A549 (cell line): ENCODE data around the gene BPNT1.

ENCODE experiments used
- CEBPB ChIP-seq, 2 experiments: fragments of >200 bp in 1 of 2; sonication (Bioruptor Twin) in 1 of 2; formaldehyde crosslinking in 1 of 2; IDR thresholded peaks; 2 replicates each; pipeline ENCODE4 v1.6.1; 2012 to 2016
- CTCF ChIP-seq: fragments of >200 bp; sonication (Bioruptor Twin); formaldehyde crosslinking; IDR thresholded peaks from 3 replicates; pipeline ENCODE4 v1.5.1; 2016
- HDAC2 ChIP-seq: fragments of 200-600 bp; sonication (generic); IDR thresholded peaks from 2 replicates; pipeline ENCODE4 v1.6.1; 2016
- HMGXB4 ChIP-seq: fragments of 250-450 bp; sonication (Bioruptor Pico); IDR thresholded peaks from 2 replicates; pipeline ENCODE4 v1.5.0; 2021; ENCODE audit warnings: mild to moderate bottlenecking, moderate library complexity, borderline replicate concordance
- JUN ChIP-seq, 2 experiments: fragments of >200 bp; sonication (Bioruptor Twin); formaldehyde crosslinking; IDR thresholded peaks; 2 replicates in 1 of 2; 3 replicates in 1 of 2; pipeline ENCODE4 v1.6.1; 2016 to 2017
- JUNB ChIP-seq: fragments of >200 bp; sonication (Bioruptor Twin); formaldehyde crosslinking; IDR thresholded peaks from 2 replicates; pipeline ENCODE4 v1.6.1; 2016
- KDM1A ChIP-seq: fragments of 200-600 bp; sonication (generic); IDR thresholded peaks from 2 replicates; pipeline ENCODE4 v1.6.1; 2016; ENCODE audit warnings: low read depth, mild to moderate bottlenecking
- MAFK ChIP-seq: fragments of 450-650 bp; IDR thresholded peaks from 2 replicates; pipeline ENCODE4 v1.6.1; 2014; ENCODE audit not compliant: partially characterized antibody
- MAX ChIP-seq: IDR thresholded peaks from 2 replicates; pipeline ENCODE4 v1.6.1; 2012
- POLR2A ChIP-seq: IDR thresholded peaks from 2 replicates; pipeline ENCODE4 v1.6.1; 2012; ENCODE audit warnings: mild to moderate bottlenecking, low read length
- SMC3 ChIP-seq: fragments of >200 bp; sonication (Bioruptor Twin); formaldehyde crosslinking; IDR thresholded peaks from 3 replicates; pipeline ENCODE4 v1.6.1; 2018; ENCODE audit warnings: inconsistent platforms

GRCh38 chr1:220028346-220028895 lies 61.2 kb downstream of the BPNT1 start:
- TF ChIP-seq CTCF = no peak
- TF ChIP-seq JUN (IDR thresholded peaks at IDR 0.05) = no peak
- TF ChIP-seq MAFK = no peak
- TF ChIP-seq CEBPB (IDR thresholded peaks at IDR 0.05) = no peak
- no peak for TF ChIP-seq HMGXB4 (CRISPR knock-in tag)
- TF ChIP-seq POLR2A = no peak
- no peak for TF ChIP-seq KDM1A
- TF ChIP-seq HDAC2 = no peak
- no peak for TF ChIP-seq SMC3
- TF ChIP-seq JUNB = no peak
- no peak for TF ChIP-seq MAX
